HG02642 (cell line): ENCODE measurements around the gene UBASH3B.
"Not testable (repeated sequence)": the region's sequence is repeated elsewhere in the genome, so short reads cannot be mapped to it uniquely, and the experiment has no call there.

Source experiments
- ATAC-seq: cut with Tn5 transposase; IDR thresholded peaks from one replicate; pipeline ENCODE4 v1.9.1; 2021; ENCODE audit warnings: mild to moderate bottlenecking; ENCODE audit not compliant: unreplicated experiment, poor library complexity

The UBASH3B gene

DNA sequence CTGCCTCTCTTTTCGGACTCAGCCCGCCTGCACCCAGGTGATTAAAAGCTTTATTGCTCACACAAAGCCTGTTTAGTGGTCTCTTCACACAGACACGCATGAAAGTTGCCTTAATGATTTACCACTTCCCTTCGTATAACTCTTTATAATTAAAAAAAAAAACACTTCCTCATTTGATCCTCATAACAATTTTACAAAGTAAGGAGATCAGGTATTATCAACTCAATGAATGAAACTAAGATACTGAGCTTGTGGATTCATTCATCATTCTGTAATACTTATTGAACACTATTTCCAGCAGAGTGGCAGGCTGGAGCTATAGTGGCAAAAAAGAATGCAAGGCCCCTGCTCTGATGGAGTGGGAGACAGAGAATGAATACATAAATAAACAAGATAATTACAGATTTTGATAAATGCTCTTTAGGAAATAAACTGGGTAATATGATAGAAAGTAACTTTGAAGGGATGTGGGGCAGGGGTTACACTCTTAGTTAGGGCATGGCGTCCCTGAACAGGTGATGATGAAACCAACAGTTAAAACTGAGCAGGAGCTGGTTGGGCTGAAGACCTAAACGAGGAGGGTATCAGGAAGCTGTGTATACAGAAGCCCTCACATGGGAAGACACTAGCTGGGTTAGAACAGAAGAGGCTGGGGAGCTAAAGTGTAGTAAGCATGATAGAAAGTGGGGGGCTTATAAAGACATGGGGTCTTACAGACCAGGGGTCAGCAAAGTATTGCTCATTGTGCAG is 177.4 kb downstream of the UBASH3B start:
- ATAC-seq, result no peak

DNA sequence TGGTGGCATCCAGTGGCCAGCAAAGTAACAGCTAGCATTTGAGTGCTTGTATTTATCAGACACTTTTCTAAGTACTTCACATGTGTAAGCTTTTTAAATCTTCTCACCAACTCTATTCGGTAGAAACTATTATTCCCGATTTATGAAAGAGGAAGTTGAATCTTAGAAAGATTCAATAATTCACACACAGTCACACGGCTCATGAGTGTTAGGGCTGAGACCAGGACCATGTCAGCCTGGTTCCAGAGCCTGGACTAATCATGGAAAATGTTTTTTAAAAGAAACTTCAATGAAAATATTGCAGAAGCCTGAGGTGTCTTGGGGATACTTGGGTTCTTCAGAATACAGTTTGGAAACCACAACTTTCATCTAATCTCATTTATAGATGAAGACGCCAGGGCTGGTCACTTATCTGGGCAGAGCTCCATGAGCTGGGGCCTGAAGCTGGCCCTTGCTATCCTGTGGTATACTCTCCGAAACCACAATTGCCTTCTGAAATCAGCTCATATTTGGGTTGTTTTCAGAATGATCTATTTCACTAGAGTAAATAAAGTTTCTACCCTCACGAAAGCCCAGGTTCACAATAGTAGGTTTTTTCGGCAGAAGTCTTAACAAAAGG is 178.4 kb downstream of the UBASH3B start:
- no peak for ATAC-seq

DNA sequence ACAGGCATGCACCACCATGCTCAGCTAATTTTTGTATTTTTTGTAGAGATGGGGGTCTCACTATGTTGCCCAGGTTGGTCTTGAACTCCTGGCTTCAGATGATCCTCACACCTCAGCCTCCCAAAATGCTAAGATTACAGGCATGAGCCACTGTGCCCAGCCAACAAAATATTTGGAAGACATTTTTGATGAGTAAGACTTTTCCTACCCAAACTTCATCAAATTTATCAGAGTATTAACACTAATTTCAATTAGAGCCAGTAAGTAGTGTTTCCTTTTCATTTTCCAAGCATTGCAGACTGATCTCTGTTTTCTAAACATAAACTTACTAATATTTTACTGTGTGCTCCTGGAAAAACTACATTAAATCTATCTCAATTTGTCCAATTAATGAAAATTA is 181.4 kb downstream of the UBASH3B start:
- ATAC-seq, result no peak

DNA sequence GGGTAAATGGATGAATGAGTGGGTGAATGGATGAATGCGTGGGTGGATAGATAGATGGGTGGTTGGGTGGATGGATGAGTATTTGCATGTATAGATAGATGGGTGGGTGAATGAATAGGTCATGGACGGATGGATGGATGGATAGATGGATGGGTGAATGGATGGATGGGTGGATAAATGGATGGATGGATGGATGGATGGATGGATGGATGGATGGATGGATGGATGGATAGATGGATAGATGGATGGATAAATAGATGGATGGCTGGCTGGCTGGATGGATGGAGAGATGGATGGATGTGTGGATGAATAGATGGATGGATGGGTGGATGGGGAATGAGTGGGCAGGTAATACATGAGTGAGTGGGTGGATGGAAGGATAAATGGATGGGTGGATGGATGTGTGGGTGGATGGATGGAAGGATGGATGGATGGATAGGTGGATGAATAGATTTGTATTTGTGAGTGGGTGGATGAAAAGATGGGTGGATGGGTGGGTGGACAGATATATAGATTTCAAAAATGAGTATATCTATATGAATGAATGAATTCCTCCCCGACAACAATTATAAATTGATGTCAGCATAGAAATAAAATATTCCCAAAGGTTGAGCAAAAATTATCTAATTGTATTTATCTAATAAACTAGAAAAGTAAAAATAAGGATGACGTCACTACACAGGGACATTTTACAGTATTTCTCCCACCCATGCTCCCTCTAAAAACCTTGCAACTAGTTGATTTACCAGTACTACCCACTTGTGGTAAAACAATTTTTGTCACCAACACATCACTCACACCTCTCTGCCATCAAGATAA is 182.2 kb downstream of the UBASH3B start:
- no peak for ATAC-seq

DNA sequence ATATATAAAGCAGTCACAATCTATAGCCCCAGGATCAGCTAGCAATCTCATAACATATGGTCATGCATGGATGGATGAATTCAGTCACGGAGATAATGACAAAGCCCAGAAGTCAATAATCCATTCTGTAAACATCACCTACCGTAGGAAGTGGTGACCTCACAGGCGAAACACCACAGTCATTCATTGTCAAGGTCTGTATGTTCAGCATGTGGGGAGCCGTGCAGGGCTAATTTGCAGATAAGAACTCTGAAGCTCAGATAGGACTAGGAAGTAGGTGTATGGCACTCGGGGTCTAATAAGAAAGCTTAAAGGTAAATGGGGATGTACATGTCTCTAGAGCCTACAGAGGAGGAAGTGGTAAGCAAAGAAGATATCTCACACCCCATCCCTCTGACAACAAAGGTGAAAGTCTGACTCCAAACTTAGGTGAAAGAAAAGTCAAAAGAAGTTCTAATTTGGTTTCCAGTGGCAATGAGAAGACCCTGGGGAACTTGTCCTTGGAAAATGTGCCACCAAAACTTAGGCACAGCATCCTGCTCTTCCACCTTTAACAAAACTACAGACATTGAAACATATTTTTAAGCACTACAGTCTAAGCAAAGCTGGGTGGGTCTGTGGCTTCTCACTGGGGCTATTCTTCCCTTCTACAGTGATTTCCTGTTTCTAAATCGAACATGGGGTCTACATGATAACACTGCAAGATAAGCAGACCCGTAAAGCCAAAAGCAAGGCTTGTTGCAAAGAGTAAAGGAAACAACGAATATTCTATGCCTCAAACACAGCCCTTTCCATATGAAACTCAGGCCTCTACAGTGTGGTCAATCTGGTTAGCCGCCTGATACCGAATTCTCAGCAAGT is 188.0 kb downstream of the UBASH3B start:
- ATAC-seq, result no peak

DNA sequence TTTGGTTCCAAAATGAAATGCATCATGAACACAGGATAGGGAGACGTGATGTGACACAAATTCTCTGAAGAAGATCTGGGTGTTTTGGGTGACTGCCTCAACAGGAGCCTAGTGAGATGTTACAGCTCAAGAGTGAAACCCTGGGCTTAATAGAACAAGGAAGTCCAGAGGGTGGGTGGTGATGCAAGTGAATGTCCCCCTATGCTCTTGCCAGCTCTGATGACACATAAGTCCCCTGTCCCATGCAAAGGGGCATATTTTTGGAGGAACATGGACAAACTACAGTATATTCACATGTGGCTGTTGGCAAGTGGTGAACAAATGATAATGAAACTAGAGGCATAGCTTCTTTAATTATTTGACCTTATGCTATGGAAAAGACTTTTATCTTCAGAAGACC is 191.9 kb downstream of the UBASH3B start:
- no peak for ATAC-seq

DNA sequence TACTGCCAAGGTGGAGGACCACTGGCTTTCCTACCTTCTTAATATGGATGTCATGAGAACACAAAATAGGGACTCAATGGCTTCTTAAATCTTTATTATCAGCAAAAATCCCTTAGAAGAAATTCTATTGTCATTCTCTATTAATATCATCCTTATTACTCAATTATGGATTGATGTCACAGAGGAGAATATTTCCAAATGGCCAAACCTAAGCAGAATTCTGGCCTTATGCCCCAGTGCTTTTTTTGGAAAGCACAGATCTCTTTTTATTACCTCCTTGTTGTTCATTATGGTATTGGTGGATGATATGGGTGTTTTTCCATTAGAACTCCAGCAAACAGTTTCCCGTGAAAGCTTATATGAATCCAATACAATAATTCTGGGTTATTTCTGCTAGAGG is 192.7 kb downstream of the UBASH3B start:
- no peak for ATAC-seq

DNA sequence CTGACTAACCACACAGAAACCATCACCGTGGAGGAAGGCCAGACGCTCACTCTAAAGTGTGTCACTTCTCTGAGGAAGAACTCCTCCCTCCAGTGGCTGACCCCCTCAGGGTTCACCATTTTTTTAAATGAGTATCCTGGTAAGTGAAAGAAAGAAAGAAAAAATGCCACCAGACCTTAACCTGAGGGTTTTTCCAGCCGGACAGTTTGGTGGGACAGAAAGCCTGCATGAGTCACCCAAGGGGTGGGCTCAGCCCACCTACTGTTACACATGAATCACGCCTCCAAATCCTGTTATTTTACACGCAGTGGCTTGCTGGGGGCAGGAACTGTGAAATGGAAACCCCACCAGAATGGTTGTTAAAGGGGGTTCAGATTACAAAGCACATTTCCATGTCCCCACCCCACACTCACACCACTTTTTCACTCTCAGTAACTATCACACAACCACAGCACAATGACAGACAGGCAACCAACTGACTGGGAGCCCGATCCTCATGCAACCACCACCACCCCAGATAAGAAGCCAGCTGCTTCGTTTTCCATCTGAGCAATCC is 194.6 kb downstream of the UBASH3B start:
- no peak for ATAC-seq

DNA sequence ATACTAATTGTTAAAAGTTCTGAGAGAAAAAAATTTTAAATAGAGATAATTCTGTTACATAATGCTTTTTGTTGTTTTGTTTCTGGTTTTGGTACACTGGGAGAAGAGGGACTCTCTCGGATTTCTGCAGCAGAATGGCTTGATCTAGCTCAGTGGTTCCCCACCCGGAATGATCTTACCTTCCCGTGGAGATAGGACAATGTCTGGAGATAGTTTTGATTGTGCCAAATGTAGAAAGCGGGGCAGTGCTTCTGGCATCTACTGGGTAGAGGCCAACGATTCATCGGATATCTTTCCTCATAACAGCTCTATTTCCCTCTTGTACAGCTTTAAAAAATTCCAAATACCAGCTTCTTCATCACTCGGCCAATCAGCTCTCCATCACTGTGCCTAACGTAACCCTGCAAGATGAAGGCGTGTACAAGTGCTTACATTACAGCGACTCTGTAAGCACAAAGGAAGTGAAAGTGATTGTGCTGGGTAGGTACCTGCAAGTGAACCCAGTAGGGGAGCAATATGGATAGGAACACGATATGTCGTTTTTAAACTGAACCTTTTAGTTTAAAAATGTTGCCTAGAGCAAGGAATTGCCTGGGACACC is 195.9 kb downstream of the UBASH3B start:
- no peak for ATAC-seq

DNA sequence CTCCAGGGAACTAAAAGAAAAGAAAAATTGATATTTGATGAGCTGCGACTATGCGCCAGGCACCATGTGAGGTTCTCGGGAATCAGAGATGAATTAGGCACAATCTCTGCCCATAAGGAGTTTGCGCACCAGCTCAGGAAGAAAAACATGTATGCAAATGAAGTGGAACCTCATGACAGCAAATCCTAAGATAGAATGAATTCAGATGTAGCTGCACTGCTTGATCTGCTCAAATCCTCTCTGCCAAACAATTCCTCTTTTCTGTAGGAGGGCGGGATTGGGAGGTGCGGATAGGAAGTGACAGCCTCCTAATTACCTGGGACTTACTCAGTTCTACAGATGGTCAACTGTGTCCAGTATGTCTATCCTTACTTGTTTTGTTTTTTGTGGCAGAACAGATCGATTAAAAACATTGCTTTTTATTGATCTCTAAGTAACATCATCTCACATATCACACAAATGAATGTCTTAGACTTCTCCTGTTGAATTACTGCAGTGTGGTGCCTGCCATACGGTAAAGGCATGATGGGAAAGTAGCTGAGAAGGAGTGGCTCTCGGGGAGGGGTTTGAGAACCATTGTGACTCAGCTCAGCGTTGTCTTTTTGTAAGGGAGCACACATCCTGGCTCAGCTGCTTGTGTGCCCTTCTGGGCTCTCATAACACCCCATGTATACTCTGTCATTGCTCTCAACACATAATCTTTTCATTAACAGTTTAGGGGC is 196.7 kb downstream of the UBASH3B start:
- ATAC-seq, result no peak

DNA sequence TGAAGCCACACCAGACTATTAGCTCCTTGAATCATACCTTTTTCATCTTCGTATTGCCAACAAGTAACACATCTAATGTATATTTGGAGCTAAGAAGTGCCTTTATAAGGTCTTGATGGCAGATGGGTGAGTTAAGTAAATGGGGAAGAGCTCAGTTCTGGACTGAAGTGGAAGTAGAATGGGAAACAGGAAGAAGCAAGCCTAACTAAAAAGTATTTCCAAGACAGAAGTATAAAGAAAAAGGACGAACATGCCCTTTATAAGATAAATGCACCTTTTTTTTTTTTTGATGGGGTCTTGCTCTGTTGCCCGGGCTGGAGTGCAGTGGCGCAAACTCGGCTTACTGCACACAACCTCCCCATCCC is 197.3 kb downstream of the UBASH3B start:
- ATAC-seq, result no peak

DNA sequence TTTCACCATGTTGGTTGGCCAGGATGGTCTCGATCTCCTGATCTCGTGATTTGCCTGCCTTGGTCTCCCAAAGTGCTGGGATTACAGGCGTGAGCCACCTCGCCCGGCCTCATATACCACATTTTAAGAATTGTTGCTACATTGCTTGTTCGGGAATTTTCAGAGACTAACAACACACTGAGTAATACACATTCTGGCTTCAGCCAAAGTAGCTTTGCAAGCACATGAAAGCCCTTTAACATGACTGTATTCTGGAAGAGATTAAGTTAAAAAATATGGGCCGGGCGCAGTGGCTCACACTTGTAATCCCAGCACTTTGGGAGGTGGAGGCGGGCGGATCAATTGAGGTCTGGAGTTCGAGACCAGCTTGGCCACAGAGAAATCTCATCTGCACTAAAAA is 197.7 kb downstream of the UBASH3B start:
- ATAC-seq, result no peak

DNA sequence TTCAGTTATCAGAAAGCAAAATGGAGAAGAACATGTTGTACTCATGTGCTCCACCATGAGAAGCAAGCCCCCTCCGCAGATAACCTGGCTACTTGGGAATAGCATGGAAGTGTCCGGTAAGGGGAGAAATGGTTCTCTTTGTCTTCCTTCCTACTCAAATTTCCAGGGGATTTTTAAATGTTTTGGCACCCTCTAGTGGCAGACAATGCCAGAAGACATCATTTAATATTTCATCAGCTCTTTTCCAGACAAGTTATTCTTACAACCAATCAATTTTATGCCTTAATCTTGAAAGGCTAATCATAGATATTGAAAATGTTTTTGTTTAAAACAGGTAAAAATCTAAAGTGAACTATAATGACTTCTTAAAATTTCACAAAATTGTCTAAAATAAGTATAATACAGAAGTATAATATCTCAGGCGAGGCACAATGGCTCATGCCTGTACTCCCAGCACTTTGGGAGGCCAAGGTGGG is 198.5 kb downstream of the UBASH3B start:
- no peak for ATAC-seq

DNA sequence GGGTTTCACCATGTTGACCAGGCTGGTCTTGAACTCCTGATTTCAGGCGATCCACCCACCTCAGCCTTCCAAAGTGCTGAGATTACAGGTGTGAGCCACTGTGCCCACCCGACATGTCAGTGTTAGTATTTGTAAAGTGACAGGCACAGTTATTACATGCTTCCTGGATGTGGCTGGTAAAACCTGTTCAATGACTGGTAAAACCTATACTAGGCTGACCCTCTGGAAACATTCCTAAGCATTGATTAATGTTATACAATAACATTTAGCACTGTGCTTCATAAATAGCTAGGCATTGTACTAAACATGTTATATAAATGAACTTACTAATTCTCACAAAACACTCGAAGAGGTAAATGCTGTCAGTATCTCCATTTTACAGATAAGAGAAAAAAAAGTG is 206.1 kb downstream of the UBASH3B start:
- ATAC-seq, result no peak

DNA sequence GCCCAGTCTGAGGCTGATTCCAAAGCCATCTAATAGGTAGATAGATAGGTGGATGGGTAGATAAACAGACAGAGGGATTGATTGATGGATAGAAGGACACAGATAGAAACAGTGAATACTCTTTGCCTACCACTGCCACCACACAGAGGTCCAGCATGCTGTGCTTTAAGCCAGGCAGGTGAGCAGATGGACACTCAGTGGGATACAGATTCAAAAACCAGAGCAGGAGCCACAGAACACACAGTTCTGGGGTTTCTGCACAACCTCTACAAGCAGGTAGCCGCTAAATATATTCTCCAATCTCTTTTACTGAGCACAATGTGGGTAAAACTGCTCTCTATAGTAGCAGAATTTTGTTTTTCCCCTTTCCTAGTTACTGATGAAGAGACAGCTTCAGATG is 206.6 kb downstream of the UBASH3B start:
- no peak for ATAC-seq

DNA sequence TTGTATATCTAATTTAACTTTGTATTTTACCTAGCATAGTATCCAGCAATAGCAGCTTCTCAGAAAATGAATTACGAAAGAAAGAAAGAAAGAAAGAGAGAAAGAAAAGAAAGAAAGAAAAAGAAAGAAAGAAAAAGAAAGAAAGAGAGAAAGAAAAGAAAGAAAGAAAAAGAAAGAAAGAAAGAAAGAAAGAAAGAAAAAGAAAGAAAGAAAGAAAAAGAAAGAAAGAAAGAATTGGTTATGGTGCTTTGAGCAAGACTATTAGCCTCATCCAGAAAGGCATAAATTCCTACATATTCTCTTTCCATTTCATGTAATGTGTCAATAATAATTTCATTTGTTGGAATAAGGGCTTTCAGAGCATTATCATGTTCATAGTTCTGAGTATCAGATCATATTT is 207.6 kb downstream of the UBASH3B start:
- ATAC-seq, result not testable (repeated sequence)

DNA sequence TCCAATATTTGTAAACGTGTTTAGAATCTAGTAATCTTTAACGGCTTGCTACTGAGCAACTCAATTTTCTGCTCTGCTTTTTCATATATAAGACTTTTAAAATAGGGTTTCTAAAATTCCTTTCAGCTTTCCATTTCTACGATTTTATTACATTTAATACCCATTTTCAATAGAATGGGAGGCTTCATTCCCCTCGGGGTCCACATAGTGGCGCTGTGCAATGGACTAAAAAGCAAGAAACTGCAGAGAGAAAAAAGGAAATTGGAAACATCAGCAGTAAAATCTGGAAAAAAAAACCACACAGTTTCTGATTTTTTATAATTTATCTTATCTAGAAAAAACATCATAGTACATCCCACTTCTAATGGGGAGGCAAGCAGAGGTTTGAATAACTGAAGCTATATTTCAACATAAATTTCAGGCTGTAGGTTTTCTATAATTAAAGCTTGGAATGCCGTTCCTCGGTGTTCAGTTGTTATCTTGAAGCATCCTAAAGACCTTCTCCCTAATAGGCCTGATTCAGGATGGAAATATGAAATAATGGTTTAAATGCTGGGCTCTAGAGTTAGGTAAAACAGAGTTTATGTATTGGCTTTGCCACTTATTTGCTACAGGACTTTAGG is 208.3 kb downstream of the UBASH3B start:
- no peak for ATAC-seq
